Measurements from ENCODE around the gene CFLAR.

Gene CFLAR

DNA sequence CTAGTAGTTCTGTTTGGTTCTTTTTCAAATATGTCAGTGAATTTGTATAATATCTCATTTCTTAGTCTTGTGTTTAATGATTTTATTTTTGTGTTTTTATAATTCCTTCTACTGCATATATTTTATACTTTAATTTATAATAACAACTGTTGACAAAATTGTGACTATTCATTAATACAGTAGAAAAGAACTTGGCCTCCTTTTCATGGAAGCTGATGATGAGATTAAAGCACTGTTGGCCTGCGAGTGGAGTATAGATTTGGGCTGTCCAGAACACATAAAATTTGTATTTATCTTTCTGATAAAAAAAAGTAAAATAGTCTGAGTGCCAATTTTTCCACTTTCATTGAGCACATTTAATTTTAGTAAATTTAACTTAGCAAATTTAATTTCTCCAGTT is 12.1 kb downstream of the CFLAR start:
- no peak for DNase-seq (ENCODE audit: low read depth)
- TF ChIP-seq, protein P1, sequence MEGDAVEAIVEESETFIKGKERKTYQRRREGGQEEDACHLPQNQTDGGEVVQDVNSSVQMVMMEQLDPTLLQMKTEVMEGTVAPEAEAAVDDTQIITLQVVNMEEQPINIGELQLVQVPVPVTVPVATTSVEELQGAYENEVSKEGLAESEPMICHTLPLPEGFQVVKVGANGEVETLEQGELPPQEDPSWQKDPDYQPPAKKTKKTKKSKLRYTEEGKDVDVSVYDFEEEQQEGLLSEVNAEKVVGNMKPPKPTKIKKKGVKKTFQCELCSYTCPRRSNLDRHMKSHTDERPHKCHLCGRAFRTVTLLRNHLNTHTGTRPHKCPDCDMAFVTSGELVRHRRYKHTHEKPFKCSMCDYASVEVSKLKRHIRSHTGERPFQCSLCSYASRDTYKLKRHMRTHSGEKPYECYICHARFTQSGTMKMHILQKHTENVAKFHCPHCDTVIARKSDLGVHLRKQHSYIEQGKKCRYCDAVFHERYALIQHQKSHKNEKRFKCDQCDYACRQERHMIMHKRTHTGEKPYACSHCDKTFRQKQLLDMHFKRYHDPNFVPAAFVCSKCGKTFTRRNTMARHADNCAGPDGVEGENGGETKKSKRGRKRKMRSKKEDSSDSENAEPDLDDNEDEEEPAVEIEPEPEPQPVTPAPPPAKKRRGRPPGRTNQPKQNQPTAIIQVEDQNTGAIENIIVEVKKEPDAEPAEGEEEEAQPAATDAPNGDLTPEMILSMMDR (conservative IDR thresholded peaks at IDR 0.05; ENCODE audit: low read depth, low read length): no peak
- H3K4me3 ChIP-seq (ENCODE audit: low read depth, low read length): no peak overlapping the region

DNA sequence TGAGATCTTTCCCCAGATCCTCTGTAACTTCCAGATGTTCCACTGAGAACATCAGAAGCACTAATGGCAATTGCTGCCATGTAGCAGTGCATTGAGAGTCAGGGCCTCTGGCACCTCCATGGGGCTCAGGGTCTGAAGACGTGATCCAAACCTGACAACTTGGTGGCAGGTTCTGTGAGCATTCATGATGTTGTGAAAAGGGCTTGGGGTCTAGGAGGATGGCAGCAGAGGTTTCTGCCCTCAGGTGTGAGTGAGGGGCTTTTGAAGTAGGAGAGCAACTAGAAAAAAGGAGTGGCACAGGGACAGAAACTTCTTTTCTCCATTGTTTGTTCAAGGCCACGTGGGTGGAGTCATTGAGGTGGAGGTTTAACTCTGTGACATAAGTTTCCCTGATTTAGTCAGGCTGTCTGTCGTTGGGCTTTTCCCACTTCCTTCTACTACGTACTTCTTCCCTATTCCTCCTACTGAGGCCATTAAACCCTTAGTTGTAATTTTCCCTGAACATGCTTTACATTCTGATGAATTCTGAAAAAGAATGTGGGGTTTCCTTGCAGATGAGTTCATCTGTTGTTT is 13.1 kb downstream of the CFLAR start:
- TF ChIP-seq, protein P1 (conservative IDR thresholded peaks at IDR 0.05; ENCODE audit: low read depth, low read length): no peak
- no peak overlapping the region for H3K4me3 ChIP-seq (ENCODE audit: low read depth, low read length)
- DNase-seq (ENCODE audit: low read depth): peak; percentile 80

DNA sequence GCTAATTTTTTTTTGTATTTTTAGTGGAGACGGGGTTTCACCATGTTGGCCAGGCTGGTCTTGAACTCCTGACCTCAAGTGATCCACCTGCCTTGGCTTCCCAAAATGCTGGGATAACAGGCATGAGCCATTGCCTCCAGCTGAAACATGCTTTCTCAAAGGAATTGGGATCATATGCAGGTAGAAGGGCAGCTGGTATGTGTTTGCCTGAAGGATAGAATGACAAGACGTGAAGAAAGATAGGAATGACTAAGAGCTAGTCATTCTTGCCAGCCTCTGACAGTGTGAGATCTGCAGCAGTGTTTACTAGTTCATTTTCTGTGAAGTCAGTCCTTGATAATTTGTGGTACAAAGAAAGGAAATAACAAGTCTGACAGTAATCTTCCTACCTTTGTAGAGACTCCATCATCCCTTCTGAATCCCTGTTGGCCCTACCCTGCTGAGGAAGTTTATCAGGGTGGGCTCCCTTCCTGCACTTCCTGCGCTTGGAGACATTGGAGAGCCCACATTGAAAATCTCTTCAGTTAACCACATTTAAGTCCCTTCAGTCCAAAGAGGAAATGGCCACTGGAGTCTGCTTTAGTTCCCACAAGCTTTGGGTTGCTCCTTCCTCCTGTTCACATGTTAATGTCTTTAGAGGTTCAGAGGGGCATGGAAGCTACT is 14.7 kb downstream of the CFLAR start:
- peak; percentile 93 for DNase-seq (ENCODE audit: low read depth)
- peak overlapping the region; percentile 31 for H3K4me3 ChIP-seq (ENCODE audit: low read depth, low read length)
- TF ChIP-seq, protein P1 (conservative IDR thresholded peaks at IDR 0.05; ENCODE audit: low read depth, low read length): no peak

DNA sequence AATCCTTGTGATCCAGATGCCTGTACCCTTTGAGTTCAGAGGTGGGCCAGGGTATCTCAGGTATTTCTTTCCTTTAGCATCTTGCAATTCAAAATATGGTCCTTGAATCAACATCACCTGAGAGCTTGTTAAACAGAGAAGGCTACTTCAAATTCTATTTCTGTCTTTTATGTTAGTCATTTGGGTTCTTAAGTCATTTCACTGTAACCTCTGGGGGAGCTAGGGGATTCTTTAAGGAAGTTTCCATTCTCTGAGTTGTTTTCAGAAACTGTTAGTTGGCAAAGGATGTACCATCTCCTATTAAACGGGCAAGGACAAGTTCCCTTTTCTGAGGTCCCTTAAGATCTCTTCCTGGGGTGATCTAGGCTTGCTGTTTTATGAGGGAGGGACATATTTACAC is 16.6 kb downstream of the CFLAR start:
- TF ChIP-seq, protein P1 (conservative IDR thresholded peaks at IDR 0.05; ENCODE audit: low read depth, low read length): no peak
- DNase-seq (ENCODE audit: low read depth): no peak
- H3K4me3 ChIP-seq (ENCODE audit: low read depth, low read length): no peak overlapping the region

DNA sequence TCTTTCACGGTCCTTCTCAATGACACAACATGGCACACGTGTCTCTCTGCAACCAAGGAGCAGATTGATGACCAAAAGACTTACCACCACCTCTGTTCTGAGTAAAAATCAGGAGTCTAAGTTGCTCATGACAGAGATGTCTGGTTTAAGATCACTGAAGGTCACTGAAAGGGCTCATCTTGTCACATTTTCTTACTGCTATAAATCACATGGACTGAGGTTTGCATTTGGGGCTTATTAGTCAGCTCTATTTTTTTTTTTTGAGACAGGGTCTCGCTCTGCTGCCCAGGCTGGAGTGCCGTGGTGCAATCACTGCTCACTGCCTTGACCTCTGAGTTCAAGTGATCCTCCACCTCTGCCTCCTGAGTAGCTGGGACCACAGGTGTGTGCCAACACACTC is 19.4 kb downstream of the CFLAR start:
- no peak overlapping the region for H3K4me3 ChIP-seq (ENCODE audit: low read depth, low read length)
- no peak for DNase-seq (ENCODE audit: low read depth)
- TF ChIP-seq, protein P1 (conservative IDR thresholded peaks at IDR 0.05; ENCODE audit: low read depth, low read length): no peak

DNA sequence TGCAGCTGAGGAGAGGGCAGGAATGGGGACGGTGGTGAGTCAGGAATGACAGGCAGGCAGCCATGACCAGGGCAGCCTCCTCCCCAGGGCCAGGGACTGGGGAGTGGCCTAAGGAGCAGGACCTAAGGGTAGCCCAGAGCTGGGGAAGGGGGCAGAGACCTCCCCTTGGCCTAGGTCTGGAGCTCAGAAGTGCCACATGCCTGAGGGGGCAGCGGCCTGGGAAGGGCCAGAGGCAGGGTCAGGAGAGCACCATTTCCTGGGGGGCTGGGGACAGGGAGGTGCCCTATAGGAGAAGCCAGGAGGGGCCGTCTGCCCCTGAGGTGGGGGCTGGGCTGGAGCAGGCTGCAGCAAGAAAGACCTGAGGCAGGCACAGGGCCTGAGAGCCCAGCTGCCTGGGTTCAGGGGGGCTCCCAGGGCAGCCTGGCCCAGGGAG is 20.9 kb downstream of the CFLAR start:
- no peak for DNase-seq (ENCODE audit: low read depth)
- TF ChIP-seq, protein P1 (conservative IDR thresholded peaks at IDR 0.05; ENCODE audit: low read depth, low read length): no peak
- H3K4me3 ChIP-seq (ENCODE audit: low read depth, low read length): no peak overlapping the region

Measured in choroid plexus epithelial cell (primary cell).